DOHH2 (cell line): ENCODE data around the gene EMP1.

Experiments used
- EZH2phosphoT487 ChIP-seq: fragments of 200-600 bp; sonication (generic); IDR thresholded peaks from 2 replicates; pipeline ENCODE4 v1.6.1; 2017; ENCODE audit warnings: borderline replicate concordance, mild to moderate bottlenecking, antibody characterized with exemption, low read length, moderate library complexity, mixed read lengths
- TF ChIP-seq, protein P1 (sequence below): fragments of 200-600 bp; sonication (generic); IDR thresholded peaks from one replicate; pipeline ENCODE4 v1.5.1; 2014; ENCODE audit warnings: antibody characterized with exemption, mild to moderate bottlenecking, low read depth, low read length; ENCODE audit not compliant: poor library complexity, severe bottlenecking

DNA sequence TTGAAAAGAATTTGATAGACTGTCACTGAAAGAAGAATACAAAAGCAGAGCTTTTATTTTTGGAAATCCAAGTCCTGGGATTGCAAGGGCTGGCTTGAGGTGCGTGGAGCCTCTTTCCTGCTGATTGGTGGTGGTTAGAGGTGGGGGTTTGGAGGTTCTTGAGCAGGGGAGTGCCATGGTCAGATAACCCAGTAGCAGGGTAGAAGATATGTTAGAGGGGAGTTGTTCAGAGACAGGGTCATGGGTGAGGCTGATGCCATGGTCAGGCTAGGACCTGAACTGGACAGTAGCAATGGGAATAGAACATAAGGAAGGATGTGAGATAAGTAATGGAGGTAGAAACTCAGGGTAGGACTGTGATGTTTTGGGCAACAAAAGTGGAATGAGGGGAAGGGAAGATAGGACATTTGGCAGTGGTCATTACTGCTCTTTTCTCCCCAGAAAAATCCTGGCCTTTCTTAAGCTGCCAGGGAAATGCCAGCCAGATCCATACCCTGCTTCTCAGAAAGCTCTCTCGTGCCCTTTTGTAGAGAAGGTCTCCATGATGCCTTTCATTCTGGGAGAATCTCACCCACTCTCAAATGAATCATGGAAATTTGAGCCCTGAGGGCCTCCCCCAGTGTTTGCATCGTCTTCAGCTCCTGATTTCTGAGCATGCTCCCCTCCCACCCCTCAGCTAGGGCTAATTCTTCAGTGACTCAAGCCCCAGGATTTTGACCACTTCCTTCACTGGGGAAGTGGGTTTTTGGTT is 9.5 kb downstream of the EMP1 start:
- TF ChIP-seq, protein P1, sequence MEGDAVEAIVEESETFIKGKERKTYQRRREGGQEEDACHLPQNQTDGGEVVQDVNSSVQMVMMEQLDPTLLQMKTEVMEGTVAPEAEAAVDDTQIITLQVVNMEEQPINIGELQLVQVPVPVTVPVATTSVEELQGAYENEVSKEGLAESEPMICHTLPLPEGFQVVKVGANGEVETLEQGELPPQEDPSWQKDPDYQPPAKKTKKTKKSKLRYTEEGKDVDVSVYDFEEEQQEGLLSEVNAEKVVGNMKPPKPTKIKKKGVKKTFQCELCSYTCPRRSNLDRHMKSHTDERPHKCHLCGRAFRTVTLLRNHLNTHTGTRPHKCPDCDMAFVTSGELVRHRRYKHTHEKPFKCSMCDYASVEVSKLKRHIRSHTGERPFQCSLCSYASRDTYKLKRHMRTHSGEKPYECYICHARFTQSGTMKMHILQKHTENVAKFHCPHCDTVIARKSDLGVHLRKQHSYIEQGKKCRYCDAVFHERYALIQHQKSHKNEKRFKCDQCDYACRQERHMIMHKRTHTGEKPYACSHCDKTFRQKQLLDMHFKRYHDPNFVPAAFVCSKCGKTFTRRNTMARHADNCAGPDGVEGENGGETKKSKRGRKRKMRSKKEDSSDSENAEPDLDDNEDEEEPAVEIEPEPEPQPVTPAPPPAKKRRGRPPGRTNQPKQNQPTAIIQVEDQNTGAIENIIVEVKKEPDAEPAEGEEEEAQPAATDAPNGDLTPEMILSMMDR: no peak
- TF ChIP-seq EZH2phosphoT487: no peak
